ENCODE data around the gene FBXW5.
A peak's percentile ranks its signal among the peaks of the same experiment; 100 is the strongest.

Gene FBXW5, protein sequence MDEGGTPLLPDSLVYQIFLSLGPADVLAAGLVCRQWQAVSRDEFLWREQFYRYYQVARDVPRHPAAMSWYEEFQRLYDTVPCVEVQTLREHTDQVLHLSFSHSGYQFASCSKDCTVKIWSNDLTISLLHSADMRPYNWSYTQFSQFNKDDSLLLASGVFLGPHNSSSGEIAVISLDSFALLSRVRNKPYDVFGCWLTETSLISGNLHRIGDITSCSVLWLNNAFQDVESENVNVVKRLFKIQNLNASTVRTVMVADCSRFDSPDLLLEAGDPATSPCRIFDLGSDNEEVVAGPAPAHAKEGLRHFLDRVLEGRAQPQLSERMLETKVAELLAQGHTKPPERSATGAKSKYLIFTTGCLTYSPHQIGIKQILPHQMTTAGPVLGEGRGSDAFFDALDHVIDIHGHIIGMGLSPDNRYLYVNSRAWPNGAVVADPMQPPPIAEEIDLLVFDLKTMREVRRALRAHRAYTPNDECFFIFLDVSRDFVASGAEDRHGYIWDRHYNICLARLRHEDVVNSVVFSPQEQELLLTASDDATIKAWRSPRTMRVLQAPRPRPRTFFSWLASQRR

DNA sequence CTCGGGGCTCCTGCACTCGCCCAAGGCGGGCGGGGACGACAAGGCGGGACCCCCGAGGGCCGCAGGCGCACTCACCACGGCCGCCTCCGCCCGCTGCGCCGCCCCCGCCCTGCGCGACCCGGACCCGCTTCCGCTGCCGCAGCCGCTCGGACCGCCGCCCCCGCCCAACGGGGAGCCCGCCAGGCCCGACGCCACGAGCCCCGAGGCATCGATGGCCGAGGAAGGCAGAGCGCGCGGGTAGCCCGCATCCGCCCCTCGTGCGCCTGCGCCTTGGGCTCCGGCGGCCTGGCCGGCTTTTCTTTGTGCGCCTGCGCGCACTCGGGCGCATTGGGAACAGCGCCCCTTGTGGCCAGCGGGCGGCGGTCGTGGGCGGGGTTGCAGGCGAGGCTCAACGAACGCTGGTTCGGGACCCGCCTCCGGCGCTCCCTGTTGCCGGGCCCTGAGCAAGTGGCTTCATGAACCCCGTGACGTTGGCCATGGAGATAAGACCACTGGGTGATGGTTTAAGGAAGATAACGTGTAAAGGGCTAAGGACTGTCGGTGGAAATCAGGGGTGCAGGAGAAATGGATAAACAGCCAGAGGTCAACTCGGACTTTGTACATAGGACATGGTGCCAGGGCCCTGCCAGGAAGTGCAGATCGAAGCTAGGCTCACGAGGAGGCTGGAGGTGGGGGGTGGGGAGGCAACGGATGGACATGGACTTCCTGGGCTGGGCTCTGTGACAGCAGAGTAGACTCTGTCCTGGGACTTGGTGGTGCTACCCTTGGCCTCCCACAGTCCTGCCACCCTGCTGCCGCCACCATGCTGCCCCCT is at the start of gene FBXW5, which contains the start of gene C8G:
TSS of gene FBXW5 (minus strand) at position 220 of the 814 bp plus-strand sequence. CDS start 655 bp downstream, outside the sequence.
TSS of gene C8G (plus strand) at position 725 of the 814 bp plus-strand sequence. CDS start at position 803, 78 bp downstream.
- FAIRE-seq: peak; percentile 81
- DNase-seq (ENCODE audit: low spot score): peak; percentile 100

DNA sequence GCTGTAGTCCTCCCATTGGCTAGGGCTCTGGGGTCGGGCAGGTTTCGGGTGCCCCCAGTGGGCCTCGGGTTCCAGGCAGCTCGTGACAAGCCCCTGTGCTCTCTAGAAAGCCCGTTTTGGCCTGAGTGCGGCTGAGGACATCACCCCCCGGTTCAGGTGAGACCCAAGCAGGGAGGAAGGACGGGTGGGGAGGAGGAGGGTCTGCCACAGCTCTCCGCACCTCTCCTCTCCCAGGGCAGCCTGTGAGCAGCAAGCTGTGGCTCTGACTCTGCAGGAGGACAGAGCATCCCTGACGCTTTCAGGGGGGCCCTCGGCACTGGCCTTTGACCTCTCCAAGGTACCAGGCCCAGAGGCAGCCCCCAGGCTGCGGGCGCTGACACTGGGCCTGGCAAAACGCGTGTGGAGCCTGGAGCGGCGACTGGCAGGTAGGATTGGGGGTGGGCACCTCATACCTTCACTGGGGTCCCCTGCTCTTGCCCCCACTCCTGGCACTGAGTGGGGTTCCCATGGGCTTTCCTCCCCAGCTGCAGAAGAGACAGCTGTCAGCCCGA is 48.4 kb upstream of the FBXW5 start:
- DNase-seq (ENCODE audit: low spot score) (no peak), FAIRE-seq (no peak)

DNA sequence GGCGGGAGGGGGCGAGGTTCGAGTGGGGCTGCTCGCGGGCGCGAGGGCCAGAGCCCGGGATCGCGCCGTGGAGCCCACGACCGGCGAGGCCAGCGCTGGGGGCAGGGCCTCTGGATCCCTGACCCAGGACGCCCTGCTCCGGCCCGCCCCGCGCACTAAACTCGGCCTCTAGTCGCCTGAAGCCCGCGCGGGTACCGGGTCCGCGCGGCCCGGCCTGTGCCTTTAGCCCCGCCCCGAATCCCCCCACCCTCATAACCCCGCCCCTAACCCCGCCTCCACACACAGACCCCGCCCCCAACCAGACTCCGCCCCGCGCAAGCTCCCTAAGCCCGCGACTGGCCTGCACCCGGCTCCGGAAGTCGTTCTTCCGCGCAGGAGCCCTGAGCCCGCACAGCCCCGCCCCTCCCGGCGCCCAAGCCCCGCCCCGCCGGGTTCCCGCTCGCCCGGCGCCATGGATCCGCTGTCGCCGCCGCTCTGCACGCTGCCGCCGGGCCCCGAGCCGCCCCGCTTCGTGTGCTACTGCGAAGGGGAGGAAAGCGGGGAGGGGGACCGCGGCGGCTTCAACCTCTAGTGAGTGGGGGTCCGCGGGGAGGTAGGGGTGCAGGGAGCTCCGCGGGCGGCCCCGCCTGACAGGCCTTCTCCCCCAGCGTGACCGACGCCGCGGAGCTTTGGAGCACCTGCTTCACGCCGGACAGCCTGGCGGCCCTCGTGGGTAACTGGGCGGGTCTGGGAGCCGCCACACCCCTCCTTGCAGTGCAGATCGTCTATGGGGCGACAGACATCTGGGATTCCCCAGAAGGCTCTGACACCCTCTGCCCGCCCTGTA is 47.7 kb upstream of the FBXW5 start, which contains the start of gene PAXX:
TSS of gene PAXX (plus strand) at position 430 of the 826 bp plus-strand sequence. CDS start at position 452, 22 bp downstream.
- DNase-seq (ENCODE audit: low spot score) (peak; percentile 98), FAIRE-seq (no peak)

DNA sequence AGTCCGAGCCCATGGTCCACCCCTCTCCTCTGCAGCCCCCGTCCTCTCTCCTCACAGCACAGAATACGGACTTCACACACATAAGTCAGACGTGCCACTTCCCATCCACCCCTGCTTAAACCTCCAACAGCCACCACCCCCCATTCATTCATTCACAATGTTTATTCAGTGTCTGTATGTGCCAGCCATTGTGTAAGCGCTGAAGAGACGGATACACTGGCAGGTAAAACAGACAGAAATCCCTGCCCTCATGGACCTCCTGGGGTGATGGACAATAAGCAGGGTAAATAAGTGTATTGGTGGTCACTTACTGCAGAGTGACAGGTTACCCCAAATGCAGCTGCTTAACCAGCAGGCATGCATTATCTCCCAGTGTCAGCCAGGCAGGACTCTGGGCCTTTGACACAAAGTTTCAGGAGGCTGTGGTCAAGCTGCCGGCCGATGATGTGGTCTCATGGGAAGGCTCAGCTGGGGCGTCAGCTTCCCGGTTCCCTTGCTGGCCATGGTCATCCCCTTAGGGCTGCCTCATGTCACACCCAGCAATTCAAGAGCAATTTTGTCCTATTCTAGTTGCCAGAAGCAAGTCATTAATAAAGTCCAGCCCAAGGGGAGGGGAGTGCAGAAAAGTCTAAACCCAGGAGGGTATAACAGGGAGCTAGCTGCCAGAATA is 45.8 kb upstream of the FBXW5 start:
- no peak for FAIRE-seq

DNA sequence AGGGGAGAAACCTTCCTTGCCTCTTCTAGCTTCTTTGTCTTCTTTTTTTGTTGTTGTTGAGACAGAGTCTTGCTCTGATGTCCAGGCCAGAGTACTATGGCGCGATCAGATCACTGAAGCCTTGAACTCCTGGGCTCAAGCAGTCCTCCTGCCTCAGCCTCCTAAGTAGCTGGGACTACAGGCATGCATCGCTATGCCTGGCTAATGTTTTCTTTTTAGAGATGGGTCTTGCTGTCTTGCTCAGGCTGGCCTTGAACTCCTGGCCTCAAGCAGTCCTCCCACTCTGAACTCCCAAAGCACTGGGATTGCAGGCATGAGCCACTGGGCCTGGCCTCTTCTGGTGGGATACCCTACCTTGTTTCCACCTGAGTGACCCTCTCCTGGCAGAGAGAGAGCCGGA is 44.3 kb upstream of the FBXW5 start:
- FAIRE-seq: no peak

More for the DNA sequence above, 45.8 kb upstream of the FBXW5 start:
- no peak for DNase-seq (ENCODE audit: low spot score)

DNA sequence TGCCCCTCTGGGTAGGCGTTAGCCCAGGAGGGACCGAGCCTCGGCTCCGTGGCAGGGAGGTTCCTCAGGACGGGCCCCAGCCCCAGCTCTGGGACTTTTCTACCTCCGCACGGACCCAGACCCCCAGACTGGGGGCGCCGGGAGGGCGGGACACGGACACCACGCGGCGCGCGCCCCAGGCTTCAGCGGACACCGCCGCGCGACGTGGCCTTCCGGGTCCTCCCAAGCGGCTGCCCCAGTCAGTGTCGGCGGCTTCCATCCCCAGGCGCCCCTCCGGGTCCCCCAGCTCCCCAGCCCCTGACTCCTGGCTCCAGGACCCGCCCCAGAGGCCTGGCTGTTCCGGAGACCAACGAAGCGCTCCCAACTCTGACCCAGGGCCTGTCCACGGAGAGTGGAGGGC is 41.3 kb upstream of the FBXW5 start:
- FAIRE-seq: no peak

More for the DNA sequence above, 44.3 kb upstream of the FBXW5 start:
- no peak for DNase-seq (ENCODE audit: low spot score)

DNA sequence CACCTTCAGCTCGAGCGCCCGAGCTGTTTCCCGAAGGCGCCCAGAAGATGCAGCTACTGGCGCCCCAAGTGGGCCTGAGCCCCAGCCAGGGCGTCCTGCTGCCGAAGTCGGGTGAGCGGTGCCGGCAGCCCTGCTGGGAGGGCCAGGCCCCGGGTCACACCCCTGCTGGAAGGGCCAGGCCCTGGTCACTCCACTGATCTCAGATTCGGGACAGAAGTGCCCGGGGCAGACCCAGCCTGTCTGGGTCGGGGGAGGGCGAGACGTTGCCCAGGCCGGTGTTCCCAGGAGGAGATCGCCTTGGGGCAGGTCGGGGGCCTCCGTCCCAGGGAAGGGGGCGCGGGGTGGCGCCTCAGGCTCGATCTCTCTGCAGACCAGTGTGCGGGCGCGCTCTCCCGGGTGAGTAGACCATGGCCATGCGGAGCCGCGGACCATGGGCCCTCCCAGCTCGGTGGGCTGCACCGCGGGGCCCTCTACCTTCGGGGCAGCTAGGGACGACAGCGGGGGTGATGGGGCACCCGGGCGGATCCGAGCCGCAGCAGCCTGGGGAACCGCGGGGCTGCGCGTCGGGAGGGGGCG is 40.6 kb upstream of the FBXW5 start:
- no peak for FAIRE-seq
- DNase-seq (ENCODE audit: low spot score): no peak

More for the DNA sequence above, 41.3 kb upstream of the FBXW5 start:
- no peak for DNase-seq (ENCODE audit: low spot score)

DNA sequence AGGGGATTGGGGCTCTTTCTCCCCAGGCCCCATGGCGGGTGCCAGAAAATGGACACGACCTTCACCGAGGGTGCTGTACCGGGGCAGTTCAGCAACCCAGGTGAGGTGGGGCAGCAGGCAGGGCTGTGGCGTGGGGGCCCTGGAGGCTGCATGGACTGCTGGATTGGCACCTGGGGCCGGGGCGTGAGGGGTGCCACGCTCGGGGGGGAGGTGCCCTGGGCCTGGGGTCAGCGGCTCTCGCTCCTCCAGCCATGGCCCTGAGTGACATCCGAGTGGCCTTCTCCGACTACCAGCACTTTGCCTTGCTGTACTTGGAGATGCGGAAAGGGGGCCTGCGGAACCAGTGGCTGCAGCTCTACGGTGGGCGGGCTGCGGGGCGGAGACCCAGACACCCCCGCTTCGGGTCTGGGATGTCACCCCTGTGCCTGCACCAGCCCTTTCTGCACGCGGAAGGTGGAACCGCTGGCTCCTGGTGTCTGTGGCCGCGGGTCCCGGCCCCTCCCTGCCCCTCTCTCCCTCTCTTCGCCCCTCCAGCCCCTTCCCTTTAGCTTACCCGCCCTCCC is 40.0 kb upstream of the FBXW5 start:
- FAIRE-seq: no peak

DNA sequence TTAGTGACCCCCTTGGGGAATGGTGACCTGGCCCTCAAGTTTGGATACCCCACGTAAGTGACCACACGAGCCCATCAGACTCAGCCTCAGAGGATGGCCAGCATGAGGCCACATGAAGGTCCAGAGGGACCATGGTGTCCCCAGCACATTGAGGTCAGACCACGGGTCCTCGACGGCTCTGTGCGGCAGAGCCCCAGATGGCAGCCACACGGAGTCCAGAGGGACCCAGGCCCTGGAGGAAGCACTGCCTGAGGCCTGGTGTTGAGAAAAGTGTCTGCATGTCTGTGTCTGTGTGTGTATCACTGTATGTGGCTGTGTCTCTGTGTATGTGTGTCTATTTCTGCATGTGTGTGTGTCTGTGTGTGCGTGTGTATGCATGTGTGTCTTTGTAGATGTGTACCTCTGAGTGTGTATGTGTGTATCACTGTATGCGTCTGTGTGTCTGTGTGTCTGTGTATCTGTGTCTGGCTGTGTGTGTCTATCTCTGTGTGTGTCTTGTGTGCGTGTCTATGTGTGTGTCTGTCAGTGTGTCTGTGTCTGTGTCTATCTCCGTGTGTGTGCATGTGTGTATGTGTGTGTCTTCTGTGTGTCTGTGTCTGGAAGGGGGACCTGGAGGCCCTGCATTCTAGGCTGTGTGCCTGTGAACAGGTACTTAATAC is 39.2 kb upstream of the FBXW5 start:
- FAIRE-seq: peak; percentile 93
- no peak for DNase-seq (ENCODE audit: low spot score)

More for the DNA sequence above, 40.0 kb upstream of the FBXW5 start:
- no peak for DNase-seq (ENCODE audit: low spot score)

DNA sequence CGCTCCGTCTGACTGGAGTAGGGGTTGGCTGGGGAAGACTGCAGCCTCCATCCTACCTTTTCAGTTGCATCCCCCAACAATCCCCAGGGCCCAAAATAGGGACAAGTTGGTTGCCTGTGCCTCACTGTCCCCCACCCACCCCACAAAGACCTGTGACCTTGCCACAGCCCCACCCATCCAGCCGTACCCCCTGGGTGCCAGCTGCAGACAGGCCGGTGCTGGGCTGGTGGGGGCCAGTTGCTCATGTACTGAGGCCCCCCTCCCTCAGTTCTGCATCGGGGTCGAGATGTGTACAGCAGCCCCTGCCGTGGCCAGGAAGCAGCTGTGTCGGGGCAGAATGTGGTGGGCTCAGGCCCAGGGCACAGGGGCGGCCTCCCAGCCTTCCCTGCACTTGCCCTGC is 38.6 kb upstream of the FBXW5 start:
- DNase-seq (ENCODE audit: low spot score) (no peak), FAIRE-seq (no peak)

DNA sequence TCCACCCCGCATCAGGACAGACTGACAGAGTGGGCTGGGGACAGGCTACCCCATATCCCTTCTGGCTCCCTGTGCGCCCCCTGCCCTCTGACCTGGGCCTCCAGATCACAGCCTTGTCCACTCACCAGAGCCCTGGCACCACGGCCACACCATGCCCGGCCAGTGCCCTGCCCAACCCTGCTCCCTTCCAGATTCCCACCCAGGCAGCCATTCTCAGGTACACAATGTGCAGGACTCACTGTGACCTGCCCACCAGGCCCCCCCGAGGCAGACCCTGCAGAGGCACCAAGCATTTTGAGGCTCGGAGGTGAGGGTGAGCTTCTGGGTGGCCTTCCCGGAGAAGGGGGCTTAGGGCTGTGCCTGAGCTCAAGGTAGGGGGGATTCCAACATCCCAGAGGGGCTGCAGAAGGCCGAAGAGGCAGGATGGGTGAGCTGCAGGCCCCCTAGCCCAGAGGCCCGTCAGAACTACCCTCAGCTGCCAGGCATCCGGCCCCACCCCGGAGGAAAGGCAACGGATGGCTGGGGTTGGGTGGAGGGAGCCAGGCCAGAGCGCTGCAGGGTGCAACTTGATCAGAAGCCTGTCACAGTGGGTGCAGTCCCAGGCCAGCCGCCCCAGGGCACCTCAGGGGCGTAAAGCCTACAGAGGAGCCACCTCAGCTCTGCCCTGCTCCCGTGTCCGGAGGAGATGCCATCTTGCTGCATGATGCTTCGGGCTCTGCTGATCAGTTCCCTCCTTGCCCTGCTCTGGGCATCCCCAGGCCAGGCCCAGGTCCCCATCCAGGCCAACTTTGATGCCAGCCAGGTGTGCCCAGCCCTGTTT is 37.9 kb upstream of the FBXW5 start, which contains the start of gene LCNL1:
TSS of gene LCNL1 (plus strand) at position 762 of the 820 bp plus-strand sequence. CDS start 594 bp downstream, outside the sequence.
- DNase-seq (ENCODE audit: low spot score) (no peak), FAIRE-seq (no peak)

DNA sequence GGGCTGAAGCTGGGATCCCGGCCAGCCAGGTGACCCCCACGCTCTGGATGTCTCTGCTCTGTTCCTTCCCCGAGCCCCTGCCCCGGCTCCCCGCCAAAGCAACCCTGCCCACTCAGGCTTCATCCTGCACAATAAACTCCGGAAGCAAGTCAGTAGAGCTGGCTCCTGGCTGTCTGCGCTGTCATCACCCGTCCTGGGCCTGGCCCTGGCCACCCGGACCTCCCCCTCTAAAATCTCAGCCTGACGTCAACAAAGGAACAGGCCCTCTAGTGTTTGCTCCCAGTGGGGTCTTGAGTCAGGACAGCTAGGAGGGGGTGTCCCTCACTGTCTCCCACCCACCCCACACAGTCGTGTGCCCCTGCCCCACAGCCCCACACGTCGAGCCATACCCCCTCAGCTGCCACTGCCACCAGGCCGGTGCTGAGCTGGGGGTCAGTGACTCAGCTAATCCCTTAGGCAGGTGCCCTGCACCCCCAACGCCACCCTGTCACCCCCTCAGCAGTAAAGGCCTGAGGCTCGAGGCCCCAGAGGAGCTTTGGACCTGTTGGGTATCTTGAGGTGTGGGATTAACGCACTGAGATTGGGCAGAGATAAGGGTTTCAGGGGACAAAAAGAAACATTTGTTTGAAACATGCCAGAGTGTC is 37.2 kb upstream of the FBXW5 start:
- FAIRE-seq: no peak
- DNase-seq (ENCODE audit: low spot score): no peak

DNA sequence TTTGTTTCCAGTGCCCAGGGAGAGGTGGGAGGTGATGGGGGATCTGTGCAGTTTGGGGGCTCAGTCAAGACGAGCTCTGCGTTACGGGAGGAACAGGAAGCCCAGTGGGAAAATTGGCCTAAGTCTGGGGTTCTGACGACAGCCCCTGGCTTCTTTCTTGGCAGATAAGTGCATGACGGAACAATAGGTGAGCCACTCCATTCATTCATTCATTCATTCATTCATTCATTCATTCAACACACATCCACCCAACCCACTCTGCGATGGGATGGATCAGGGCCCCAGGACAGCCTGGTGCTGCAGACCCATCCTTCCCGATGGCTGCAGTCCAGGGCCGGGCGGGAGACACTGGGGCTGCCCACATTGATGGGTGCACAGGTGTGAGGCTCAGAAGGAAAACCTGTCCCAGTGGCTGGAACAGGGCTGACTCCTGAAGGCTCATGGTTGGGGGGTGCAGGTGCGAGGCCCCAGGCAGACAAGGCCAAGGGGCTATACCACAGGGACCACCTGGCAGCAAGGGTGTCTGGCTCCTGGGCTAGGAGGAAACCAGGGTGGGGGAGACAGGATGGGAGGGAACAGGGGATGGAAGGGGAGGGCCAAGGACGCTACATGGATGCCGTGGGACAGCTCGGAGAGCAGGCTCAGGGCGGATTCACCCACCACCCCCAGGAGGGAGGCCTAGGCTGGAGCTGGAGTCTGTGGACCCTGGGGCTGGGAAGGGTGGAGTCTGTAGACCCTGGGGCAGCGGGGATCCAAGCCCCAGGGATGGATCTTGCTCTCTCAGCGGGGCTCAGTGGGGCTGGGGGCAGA is 36.3 kb upstream of the FBXW5 start:
- DNase-seq (ENCODE audit: low spot score) (no peak), FAIRE-seq (no peak)

DNA sequence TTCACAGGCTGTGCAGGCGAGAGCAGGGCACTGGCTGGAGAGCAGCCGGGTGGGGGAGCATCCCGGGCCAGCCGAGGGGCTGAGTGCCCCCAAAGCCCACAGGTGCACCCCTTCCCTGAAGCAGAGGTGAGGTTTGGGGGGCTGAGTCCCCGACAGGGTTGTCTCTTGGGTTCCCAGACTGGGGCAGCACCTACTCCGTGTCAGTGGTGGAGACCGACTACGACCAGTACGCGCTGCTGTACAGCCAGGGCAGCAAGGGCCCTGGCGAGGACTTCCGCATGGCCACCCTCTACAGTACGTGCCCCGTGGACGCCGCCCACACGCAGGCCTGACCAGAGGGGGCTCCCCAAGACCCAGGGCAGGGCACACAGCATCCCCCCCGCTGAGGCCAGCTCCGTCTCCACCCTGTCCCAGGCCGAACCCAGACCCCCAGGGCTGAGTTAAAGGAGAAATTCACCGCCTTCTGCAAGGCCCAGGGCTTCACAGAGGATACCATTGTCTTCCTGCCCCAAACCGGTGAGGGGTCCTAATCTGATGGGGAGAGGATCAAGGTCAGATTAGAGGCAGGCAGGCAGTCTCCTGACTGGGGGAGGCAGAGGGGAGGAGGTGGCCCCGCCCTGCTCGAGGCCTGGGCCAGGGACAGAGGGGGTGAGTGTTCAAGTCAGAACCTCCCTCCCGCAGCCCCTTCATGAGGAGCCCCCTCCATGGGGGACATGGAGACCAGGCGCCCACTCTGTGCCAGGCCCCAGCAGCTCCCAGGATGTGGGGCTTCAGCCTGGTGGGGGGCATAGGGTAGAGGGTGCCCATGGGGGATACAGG is 35.4 kb upstream of the FBXW5 start:
- DNase-seq (ENCODE audit: low spot score) (no peak), FAIRE-seq (no peak)

DNA sequence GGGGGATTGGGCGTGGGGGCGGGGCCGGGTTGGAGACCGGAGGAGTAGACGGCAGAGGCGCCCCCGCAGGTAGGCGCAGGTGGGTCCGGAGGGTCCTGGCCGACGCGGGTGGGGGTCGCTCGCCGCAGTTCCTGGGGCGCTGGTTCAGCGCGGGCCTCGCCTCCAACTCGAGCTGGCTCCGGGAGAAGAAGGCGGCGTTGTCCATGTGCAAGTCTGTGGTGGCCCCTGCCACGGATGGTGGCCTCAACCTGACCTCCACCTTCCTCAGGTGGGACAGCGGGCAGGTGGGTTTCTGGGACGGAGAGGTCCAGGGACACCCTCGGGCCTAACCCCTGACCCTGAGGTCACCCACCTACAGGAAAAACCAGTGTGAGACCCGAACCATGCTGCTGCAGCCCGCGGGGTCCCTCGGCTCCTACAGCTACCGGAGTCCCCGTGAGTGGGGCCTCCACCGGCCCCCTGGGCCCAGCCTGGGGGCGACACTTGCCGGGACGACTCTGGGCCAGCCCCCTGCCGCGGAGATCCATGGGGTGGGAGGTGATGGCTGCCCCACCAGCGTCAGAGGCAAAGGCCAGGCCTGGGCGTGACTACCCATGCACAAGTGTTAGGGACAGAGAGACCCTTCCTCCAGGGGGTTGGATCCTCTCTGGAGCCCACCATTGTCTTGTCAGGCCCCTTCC is 34.5 kb upstream of the FBXW5 start:
- DNase-seq (ENCODE audit: low spot score) (no peak), FAIRE-seq (no peak)

Measured in urothelium cell line (cell line).